GM12875 (cell line): Measurements from ENCODE around the gene MCTP1.

Source experiments
- H3K4me3 ChIP-seq: one replicate; pipeline ENCODE4 v1.5.1; 2011; ENCODE audit warnings: low read depth, low read length, control low read depth
- TF ChIP-seq, protein P1 (sequence below): IDR thresholded peaks from 2 replicates; pipeline ENCODE4 v1.5.1; 2011; ENCODE audit warnings: low read depth, mild to moderate bottlenecking, control low read depth, inconsistent platforms, low read length, moderate library complexity, borderline replicate concordance; ENCODE audit not compliant: insufficient read depth

The MCTP1 gene

GRCh38 chr5:95284572-95285408, at the start of gene MCTP1:
TSS of gene MCTP1 (minus strand) at chr5:95285094.
- TF ChIP-seq, protein P1, sequence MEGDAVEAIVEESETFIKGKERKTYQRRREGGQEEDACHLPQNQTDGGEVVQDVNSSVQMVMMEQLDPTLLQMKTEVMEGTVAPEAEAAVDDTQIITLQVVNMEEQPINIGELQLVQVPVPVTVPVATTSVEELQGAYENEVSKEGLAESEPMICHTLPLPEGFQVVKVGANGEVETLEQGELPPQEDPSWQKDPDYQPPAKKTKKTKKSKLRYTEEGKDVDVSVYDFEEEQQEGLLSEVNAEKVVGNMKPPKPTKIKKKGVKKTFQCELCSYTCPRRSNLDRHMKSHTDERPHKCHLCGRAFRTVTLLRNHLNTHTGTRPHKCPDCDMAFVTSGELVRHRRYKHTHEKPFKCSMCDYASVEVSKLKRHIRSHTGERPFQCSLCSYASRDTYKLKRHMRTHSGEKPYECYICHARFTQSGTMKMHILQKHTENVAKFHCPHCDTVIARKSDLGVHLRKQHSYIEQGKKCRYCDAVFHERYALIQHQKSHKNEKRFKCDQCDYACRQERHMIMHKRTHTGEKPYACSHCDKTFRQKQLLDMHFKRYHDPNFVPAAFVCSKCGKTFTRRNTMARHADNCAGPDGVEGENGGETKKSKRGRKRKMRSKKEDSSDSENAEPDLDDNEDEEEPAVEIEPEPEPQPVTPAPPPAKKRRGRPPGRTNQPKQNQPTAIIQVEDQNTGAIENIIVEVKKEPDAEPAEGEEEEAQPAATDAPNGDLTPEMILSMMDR, result no peak
- peak within 1 kb of the TSS; percentile 56 for H3K4me3 ChIP-seq

DNA sequence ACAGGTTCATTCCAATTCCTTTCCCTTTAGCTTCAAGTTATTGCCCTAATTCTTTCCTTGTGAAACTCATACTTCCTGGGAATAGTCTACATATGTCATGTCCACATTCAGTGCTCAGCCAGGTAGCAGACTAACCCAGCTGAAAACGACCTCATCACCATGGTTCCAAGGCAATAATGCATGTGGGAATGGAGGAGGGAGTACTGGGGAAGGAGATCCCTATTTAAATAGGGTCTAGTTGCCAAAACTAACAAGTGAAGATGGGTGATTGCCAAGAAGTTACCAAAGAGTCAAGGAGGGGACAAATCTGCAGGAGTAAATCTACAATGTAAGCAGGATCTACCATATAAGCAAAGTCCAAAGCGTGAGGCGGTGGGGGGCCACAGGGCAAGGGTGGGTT, 47.3 kb upstream of the MCTP1 start:
- TF ChIP-seq, protein P1, result no peak
- no peak overlapping the region for H3K4me3 ChIP-seq

- no peak overlapping the region for H3K4me3 ChIP-seq
- TF ChIP-seq, protein P1, result no peak
Observed at GRCh38 chr5:95331358-95331757, 46.5 kb upstream of the MCTP1 start.

DNA sequence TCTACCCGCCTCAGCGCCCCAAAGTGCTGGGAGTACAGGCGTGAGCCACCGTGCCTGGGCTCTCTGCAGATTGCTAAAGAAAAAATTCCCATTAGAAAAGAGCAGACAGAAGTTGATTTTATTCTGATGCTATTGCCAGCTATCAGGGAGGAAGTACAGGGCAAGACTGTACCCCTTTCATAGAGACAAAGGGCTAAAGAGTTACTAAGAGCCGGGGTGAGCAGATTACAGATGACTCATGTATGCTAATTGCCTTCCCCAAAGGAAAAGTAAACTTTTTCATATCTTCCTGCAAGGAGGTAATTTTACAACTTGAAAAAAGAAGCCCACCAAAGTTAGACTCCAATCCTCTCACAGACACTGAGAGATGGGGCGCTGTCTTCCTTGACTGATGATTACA, 42.3 kb upstream of the MCTP1 start:
- TF ChIP-seq, protein P1, result no peak
- H3K4me3 ChIP-seq, result no peak overlapping the region

DNA sequence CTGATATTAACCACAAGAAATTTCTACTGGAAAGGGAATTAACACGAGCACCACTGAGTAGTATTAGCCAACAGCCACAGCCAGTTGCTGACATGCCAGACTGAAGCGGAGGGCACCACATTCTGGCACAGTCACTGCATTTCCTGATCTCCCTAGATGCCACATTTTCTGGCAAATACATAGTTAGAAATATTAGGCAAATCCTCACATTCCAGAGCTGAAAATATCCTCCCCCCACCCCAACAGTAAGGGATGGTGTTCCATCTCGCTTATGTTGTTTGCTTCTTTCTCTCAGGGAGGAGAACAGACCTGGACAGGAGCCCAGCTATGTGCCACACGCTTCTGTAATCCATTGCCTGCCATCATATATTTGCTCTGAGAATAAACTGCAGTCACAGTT, 32.8 kb upstream of the MCTP1 start:
- TF ChIP-seq, protein P1, result no peak
- no peak overlapping the region for H3K4me3 ChIP-seq

GRCh38 chr5:95317085-95317484, 32.2 kb upstream of the MCTP1 start:
- H3K4me3 ChIP-seq, result no peak overlapping the region
- TF ChIP-seq, protein P1, result no peak

GRCh38 chr5:95304711-95305110, 19.8 kb upstream of the MCTP1 start:
- H3K4me3 ChIP-seq, result no peak overlapping the region
- TF ChIP-seq, protein P1, result no peak
